ENCODE measurements around the gene VAPA.

VAPA gene

GRCh38 chr18:9969247-9969646 lies 55.4 kb downstream of the VAPA start:
- peaks cover 10% of the 10 kb centered on the region for H3K4me1 ChIP-seq (ENCODE audit: insufficient read depth, low read length, poor library complexity, severe bottlenecking)
- H3K9me3 ChIP-seq (ENCODE audit: insufficient read depth, low read depth, low read length): no peaks in the 10 kb centered on the region
- H3K4me3 ChIP-seq (ENCODE audit: low read length, poor library complexity, severe bottlenecking): no peak overlapping the region
- no peaks in the 10 kb centered on the region for H3K27me3 ChIP-seq (ENCODE audit: insufficient read depth, low read length, poor library complexity, severe bottlenecking)
- H3K36me3 ChIP-seq (ENCODE audit: insufficient read depth, low read length): no peaks in the 10 kb centered on the region
- no peak for TF ChIP-seq CTCF (conservative IDR thresholded peaks at IDR 0.05; ENCODE audit: low read length)
- no peak for TF ChIP-seq EZH2phosphoT487 (IDR thresholded peaks at IDR 0.05; ENCODE audit: borderline replicate concordance)
- no peaks in the 10 kb centered on the region for H3F3A ChIP-seq (ENCODE audit: low read depth)
- no peaks in the 10 kb centered on the region for H3K9me2 ChIP-seq (replicated peaks; ENCODE audit: low read depth, low read length)
- H3K79me2 ChIP-seq (ENCODE audit: insufficient read depth, low read length): no peaks in the 10 kb centered on the region
- no peak overlapping the region for H2AFZ ChIP-seq (ENCODE audit: low read length)
- no peaks in the 10 kb centered on the region for H4K20me1 ChIP-seq (ENCODE audit: insufficient read depth, low read length, poor library complexity, severe bottlenecking)
- no peak overlapping the region for H3K9ac ChIP-seq (ENCODE audit: low read depth, low read length, poor library complexity, severe bottlenecking)
- H3K4me2 ChIP-seq (ENCODE audit: low read depth, low read length, poor library complexity, severe bottlenecking): no peak overlapping the region

GRCh38 chr18:9971313-9971920 lies 57.6 kb downstream of the VAPA start:
- Histone ChIP-seq H3K4me2 (ENCODE audit: low read depth, low read length, poor library complexity, severe bottlenecking) (no peak overlapping the region), H4K20me1 (ENCODE audit: insufficient read depth, low read length, poor library complexity, severe bottlenecking) (no peaks in the 10 kb centered on the region), H3K4me3 (ENCODE audit: low read length, poor library complexity, severe bottlenecking) (no peak overlapping the region), H3K9me3 (ENCODE audit: insufficient read depth, low read depth, low read length) (peaks cover 9% of the 10 kb centered on the region), H3F3A (ENCODE audit: low read depth) (no peaks in the 10 kb centered on the region), H3K9me2 (replicated peaks; ENCODE audit: low read depth, low read length) (no peaks in the 10 kb centered on the region), H2AFZ (ENCODE audit: low read length) (no peak overlapping the region), H3K9ac (ENCODE audit: low read depth, low read length, poor library complexity, severe bottlenecking) (no peak overlapping the region), H3K4me1 (ENCODE audit: insufficient read depth, low read length, poor library complexity, severe bottlenecking) (peaks cover under 1% of the 10 kb centered on the region), H3K36me3 (ENCODE audit: insufficient read depth, low read length) (no peaks in the 10 kb centered on the region), H3K79me2 (ENCODE audit: insufficient read depth, low read length) (no peaks in the 10 kb centered on the region), H3K27me3 (ENCODE audit: insufficient read depth, low read length, poor library complexity, severe bottlenecking) (no peaks in the 10 kb centered on the region)
- peak; percentile 82 for TF ChIP-seq CTCF (conservative IDR thresholded peaks at IDR 0.05; ENCODE audit: low read length)
- no peak for TF ChIP-seq EZH2phosphoT487 (IDR thresholded peaks at IDR 0.05; ENCODE audit: borderline replicate concordance)

- Histone ChIP-seq H3F3A (ENCODE audit: low read depth) (no peaks in the 10 kb centered on the region), H3K9me2 (replicated peaks; ENCODE audit: low read depth, low read length) (no peaks in the 10 kb centered on the region), H3K4me3 (ENCODE audit: low read length, poor library complexity, severe bottlenecking) (no peak overlapping the region), H3K79me2 (ENCODE audit: insufficient read depth, low read length) (no peaks in the 10 kb centered on the region), H3K36me3 (ENCODE audit: insufficient read depth, low read length) (no peaks in the 10 kb centered on the region), H2AFZ (ENCODE audit: low read length) (no peak overlapping the region), H3K4me1 (ENCODE audit: insufficient read depth, low read length, poor library complexity, severe bottlenecking) (no peaks in the 10 kb centered on the region), H4K20me1 (ENCODE audit: insufficient read depth, low read length, poor library complexity, severe bottlenecking) (no peaks in the 10 kb centered on the region), H3K9ac (ENCODE audit: low read depth, low read length, poor library complexity, severe bottlenecking) (no peak overlapping the region), H3K4me2 (ENCODE audit: low read depth, low read length, poor library complexity, severe bottlenecking) (no peak overlapping the region), H3K27me3 (ENCODE audit: insufficient read depth, low read length, poor library complexity, severe bottlenecking) (no peaks in the 10 kb centered on the region), H3K9me3 (ENCODE audit: insufficient read depth, low read depth, low read length) (peaks cover 9% of the 10 kb centered on the region)
- TF ChIP-seq CTCF (conservative IDR thresholded peaks at IDR 0.05; ENCODE audit: low read length) (no peak), EZH2phosphoT487 (IDR thresholded peaks at IDR 0.05; ENCODE audit: borderline replicate concordance) (no peak)
Measured at GRCh38 chr18:9973470-9973869, 59.7 kb downstream of the VAPA start.

Data from Loucy (cell line).